H1 (cell line): ENCODE data around the gene TPST2. TPM values are rescaled to one million over a fixed set of nuclear protein-coding genes. Genes with fewer than 3 reads are reported as not detected.

Experiments used
- CHD7 ChIP-seq: fragments of 300-600 bp; sonication (generic); IDR thresholded peaks from 2 replicates; pipeline ENCODE4 v1.7.1; 2012; ENCODE audit warnings: low read length, moderate library complexity, mild to moderate bottlenecking, inconsistent platforms; ENCODE audit not compliant: insufficient replicate concordance
- E2F6 ChIP-seq: IDR thresholded peaks from 2 replicates; pipeline ENCODE4 v1.6.1; 2012; ENCODE audit warnings: inconsistent platforms
- GABPA ChIP-seq: IDR thresholded peaks from 2 replicates; pipeline ENCODE4 v1.6.1; 2011; ENCODE audit warnings: mild to moderate bottlenecking, low read length, moderate library complexity, borderline replicate concordance; ENCODE audit not compliant: insufficient read depth
- MAX ChIP-seq: IDR thresholded peaks from 2 replicates; pipeline ENCODE4 v1.6.1; 2012; ENCODE audit warnings: inconsistent platforms
- NANOG ChIP-seq: IDR thresholded peaks from 2 replicates; pipeline ENCODE4 v1.6.1; 2011; ENCODE audit warnings: low read length, low read depth, mild to moderate bottlenecking, inconsistent platforms; ENCODE audit not compliant: insufficient read depth, poor library complexity, severe bottlenecking
- NRF1 ChIP-seq: IDR thresholded peaks from 2 replicates; pipeline ENCODE4 v1.6.1; 2011; ENCODE audit warnings: mild to moderate bottlenecking, low read depth, low read length, improper control_type of control experiment
- SIRT6 ChIP-seq: IDR thresholded peaks from one replicate; pipeline ENCODE4 v1.7.1; 2012; ENCODE audit warnings: low read length, inconsistent platforms
- polyA plus RNA-seq, 7 experiments: library from polyadenylated mRNA; depleted of rRNA in 3 of 7; stranded (reverse) in 5 of 7; unstranded in 2 of 7; fragments of >200 nt in 5 of 7; fragments of 200-250 nt in 2 of 7; gene quantifications; 1 replicate in 5 of 7; 2 replicates in 1 of 7; 4 replicates in 1 of 7; pipeline versions ENCODE4 v1.2.1 to v1.2.3, GENCODE V29; 2011 to 2013; ENCODE audit warnings: missing spikeins in 2 of 7, mixed read lengths in 2 of 7
- total RNA-seq: library from RNA; stranded (reverse); fragmentation: NEBNext Ultra II Directional; extraction: Animal tissue kit (Norgen Biotek cat#: 25700); gene quantifications from 2 replicates; pipeline ENCODE4 v1.2.1, GENCODE V29; 2021

TPST2 gene
- total and polyA plus RNA-seq, 2 of the 8 experiments (the other 6 are each of a cell fraction or from before 2014, with no cell fraction given), result 58.8 to 143 TPM

- TF ChIP-seq CHD7 (no peak), GABPA (no peak), MAX (no peak), NRF1 (no peak), NANOG (no peak), SIRT6 (no peak), E2F6 (no peak)
Observed at GRCh38 chr22:26623984-26624383, 34.1 kb upstream of the TPST2 start (continued).
